NCI-H2227 (cell line): ENCODE measurements around the gene CEBPG.

Experiments used
- DNase-seq: peaks from one replicate; lab custom pipeline; 2025; ENCODE audit not compliant: unreplicated experiment; lab: John Stamatoyannopoulos, UW

CEBPG gene

GRCh38 chr19:33377586-33378475 lies 4.3 kb downstream of the CEBPG start:
- DNase-seq: no peak

GRCh38 chr19:33379151-33379829 lies 5.8 kb downstream of the CEBPG start:
- DNase-seq: no peak

GRCh38 chr19:33381101-33381500 lies 7.6 kb downstream of the CEBPG start:
- DNase-seq: no peak

GRCh38 chr19:33382006-33382405 lies 8.5 kb downstream of the CEBPG start:
- DNase-seq: no peak

GRCh38 chr19:33382982-33383381 lies 9.5 kb downstream of the CEBPG start:
- DNase-seq: no peak

GRCh38 chr19:33383720-33384292 lies 10.3 kb downstream of the CEBPG start:
- no peak for DNase-seq

- no peak for DNase-seq
Measured at GRCh38 chr19:33384983-33385382, 11.5 kb downstream of the CEBPG start.

- no peak for DNase-seq
Measured at GRCh38 chr19:33385956-33386355, 12.4 kb downstream of the CEBPG start.

- DNase-seq: no peak
Measured at GRCh38 chr19:33386361-33386858, 12.9 kb downstream of the CEBPG start.

- DNase-seq: no peak
Measured at GRCh38 chr19:33387351-33388230, 14.1 kb downstream of the CEBPG start.

- DNase-seq: no peak
Measured at GRCh38 chr19:33388231-33388724, 14.8 kb downstream of the CEBPG start.

GRCh38 chr19:33388725-33389420 lies 15.4 kb downstream of the CEBPG start:
- DNase-seq: no peak

GRCh38 chr19:33389421-33390100 lies 16.1 kb downstream of the CEBPG start:
- no peak for DNase-seq

GRCh38 chr19:33390101-33390907 lies 16.8 kb downstream of the CEBPG start:
- DNase-seq: no peak

GRCh38 chr19:33390908-33391630 lies 17.6 kb downstream of the CEBPG start:
- DNase-seq: no peak

GRCh38 chr19:33391631-33392249 lies 18.2 kb downstream of the CEBPG start:
- no peak for DNase-seq
